HL-60 (cell line): Measurements from ENCODE around the gene ATP13A3.

Experiments
- DNase-seq, 2 experiments: peaks; one replicate each; pipeline ENCODE4 v3.0.0-alpha.2; 2010 to 2020; ENCODE audit warnings: low read depth in 1 of 2, low spot score in 1 of 2
- H3K27ac ChIP-seq: fragments of 250-450 bp; sonication (Bioruptor Pico); replicated peaks from 2 replicates; pipeline ENCODE4 v1.5.1; 2020; ENCODE audit warnings: mild to moderate bottlenecking, moderate library complexity
- H3K27me3 ChIP-seq: fragments of 250-450 bp; sonication (Bioruptor Pico); 2 replicates; pipeline ENCODE4 v1.5.1; 2021; ENCODE audit warnings: mild to moderate bottlenecking, moderate library complexity; ENCODE audit not compliant: insufficient read depth, poor library complexity, severe bottlenecking
- H3K4me3 ChIP-seq: replicated peaks from 2 replicates; pipeline ENCODE4 v1.5.1; 2011; ENCODE audit warnings: mild to moderate bottlenecking, control low read depth, low read length; ENCODE audit not compliant: insufficient read depth
- GABPA ChIP-seq: IDR thresholded peaks from 2 replicates; pipeline ENCODE4 v1.6.1; 2012; ENCODE audit warnings: low read depth
- POLR2AphosphoS5 ChIP-seq: IDR thresholded peaks from 2 replicates; pipeline ENCODE4 v1.6.1; 2012; ENCODE audit warnings: low read depth
- REST ChIP-seq: IDR thresholded peaks from 2 replicates; pipeline ENCODE4 v1.6.1; 2012; ENCODE audit warnings: low read depth; ENCODE audit not compliant: insufficient replicate concordance
- SPI1 ChIP-seq: IDR thresholded peaks from 2 replicates; pipeline ENCODE4 v1.6.1; 2012; ENCODE audit warnings: low read depth, mild to moderate bottlenecking, borderline replicate concordance
- TF ChIP-seq, protein P1 (sequence below): IDR thresholded peaks from one replicate; pipeline ENCODE4 v1.5.1; 2011; ENCODE audit warnings: low read length, control low read depth, inconsistent platforms; ENCODE audit not compliant: insufficient read depth

Gene ATP13A3

DNA sequence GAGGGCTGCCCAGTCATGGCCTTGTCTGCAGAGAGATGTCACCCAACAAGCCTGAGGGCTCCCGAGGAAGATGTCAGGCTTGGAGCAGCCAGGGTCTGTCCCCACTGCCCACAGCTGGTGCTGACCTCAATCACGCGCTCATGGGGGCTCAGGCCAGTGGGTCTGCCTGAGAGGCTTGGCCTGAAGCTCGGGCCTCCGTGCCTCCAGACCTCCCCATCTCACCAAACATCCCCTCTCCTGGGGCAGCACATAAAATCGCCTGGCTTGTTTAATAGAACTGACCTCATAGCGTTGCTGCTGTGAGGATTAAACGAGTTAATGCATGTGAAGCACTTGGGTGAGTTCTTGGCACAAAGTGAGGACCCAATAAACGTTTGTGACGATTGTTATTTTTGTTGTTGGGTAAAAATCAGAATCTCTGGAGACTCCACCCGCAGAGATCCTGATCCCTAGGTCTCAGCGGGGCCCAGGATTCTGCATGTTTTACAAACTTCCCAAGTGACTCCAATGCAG is 120.8 kb downstream of the ATP13A3 start:
- no peak overlapping the region for H3K4me3 ChIP-seq
- no peak for DNase-seq
- no peak for TF ChIP-seq POLR2AphosphoS5
- no peak for TF ChIP-seq SPI1
- no peak for TF ChIP-seq GABPA
- TF ChIP-seq REST: no peak
- TF ChIP-seq, protein P1, sequence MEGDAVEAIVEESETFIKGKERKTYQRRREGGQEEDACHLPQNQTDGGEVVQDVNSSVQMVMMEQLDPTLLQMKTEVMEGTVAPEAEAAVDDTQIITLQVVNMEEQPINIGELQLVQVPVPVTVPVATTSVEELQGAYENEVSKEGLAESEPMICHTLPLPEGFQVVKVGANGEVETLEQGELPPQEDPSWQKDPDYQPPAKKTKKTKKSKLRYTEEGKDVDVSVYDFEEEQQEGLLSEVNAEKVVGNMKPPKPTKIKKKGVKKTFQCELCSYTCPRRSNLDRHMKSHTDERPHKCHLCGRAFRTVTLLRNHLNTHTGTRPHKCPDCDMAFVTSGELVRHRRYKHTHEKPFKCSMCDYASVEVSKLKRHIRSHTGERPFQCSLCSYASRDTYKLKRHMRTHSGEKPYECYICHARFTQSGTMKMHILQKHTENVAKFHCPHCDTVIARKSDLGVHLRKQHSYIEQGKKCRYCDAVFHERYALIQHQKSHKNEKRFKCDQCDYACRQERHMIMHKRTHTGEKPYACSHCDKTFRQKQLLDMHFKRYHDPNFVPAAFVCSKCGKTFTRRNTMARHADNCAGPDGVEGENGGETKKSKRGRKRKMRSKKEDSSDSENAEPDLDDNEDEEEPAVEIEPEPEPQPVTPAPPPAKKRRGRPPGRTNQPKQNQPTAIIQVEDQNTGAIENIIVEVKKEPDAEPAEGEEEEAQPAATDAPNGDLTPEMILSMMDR: no peak
- H3K27me3 ChIP-seq: peaks cover 21% of the 10 kb centered on the region
- H3K27ac ChIP-seq: no peak overlapping the region

GRCh38 chr3:194365526-194365925 is 121.3 kb downstream of the ATP13A3 start:
- TF ChIP-seq POLR2AphosphoS5 (no peak), REST (no peak), GABPA (no peak), SPI1 (no peak)
- TF ChIP-seq, protein P1: no peak
- Histone ChIP-seq H3K4me3 (no peak overlapping the region), H3K27ac (no peak overlapping the region), H3K27me3 (peaks cover 18% of the 10 kb centered on the region)
- DNase-seq: no peak

- TF ChIP-seq REST (no peak), SPI1 (no peak), POLR2AphosphoS5 (no peak), GABPA (no peak)
- TF ChIP-seq, protein P1: no peak
- no peak overlapping the region for H3K27ac ChIP-seq
- H3K4me3 ChIP-seq: no peak overlapping the region
- peaks cover 16% of the 10 kb centered on the region for H3K27me3 ChIP-seq
- no peak for DNase-seq
These were observed 122.0 kb downstream of the ATP13A3 start for GRCh38 chr3:194364652-194365434.
